ENCODE measurements around the gene ACBD6.

ACBD6 gene

GRCh38 chr1:180277476-180278193 lies 224.7 kb downstream of the ACBD6 start:
- Histone ChIP-seq H3F3A (ENCODE audit: low read depth) (no peaks in the 10 kb centered on the region), H4K20me1 (ENCODE audit: insufficient read depth, low read length, poor library complexity, severe bottlenecking) (no peaks in the 10 kb centered on the region), H3K4me1 (ENCODE audit: insufficient read depth, low read length, poor library complexity, severe bottlenecking) (peaks cover 9% of the 10 kb centered on the region), H3K27me3 (ENCODE audit: insufficient read depth, low read length, poor library complexity, severe bottlenecking) (no peaks in the 10 kb centered on the region), H3K9ac (ENCODE audit: low read depth, low read length, poor library complexity, severe bottlenecking) (no peak overlapping the region), H3K4me2 (ENCODE audit: low read depth, low read length, poor library complexity, severe bottlenecking) (no peak overlapping the region), H3K9me3 (ENCODE audit: insufficient read depth, low read depth, low read length) (no peaks in the 10 kb centered on the region), H3K4me3 (ENCODE audit: low read length, poor library complexity, severe bottlenecking) (no peak overlapping the region), H3K36me3 (ENCODE audit: insufficient read depth, low read length) (peaks cover 44% of the 10 kb centered on the region; the same call in 1 of the 2 replicates), H3K9me2 (replicated peaks; ENCODE audit: low read depth, low read length) (no peaks in the 10 kb centered on the region), H3K79me2 (ENCODE audit: insufficient read depth, low read length) (no peaks in the 10 kb centered on the region), H2AFZ (ENCODE audit: low read length) (no peak overlapping the region)
- no peak for TF ChIP-seq EZH2phosphoT487 (IDR thresholded peaks at IDR 0.05; ENCODE audit: borderline replicate concordance)
- no peak for TF ChIP-seq CTCF (conservative IDR thresholded peaks at IDR 0.05; ENCODE audit: low read length)

- no peaks in the 10 kb centered on the region for H3K79me2 ChIP-seq (ENCODE audit: insufficient read depth, low read length)
- H3K9me3 ChIP-seq (ENCODE audit: insufficient read depth, low read depth, low read length) = no peaks in the 10 kb centered on the region
- no peaks in the 10 kb centered on the region for H3F3A ChIP-seq (ENCODE audit: low read depth)
- H4K20me1 ChIP-seq (ENCODE audit: insufficient read depth, low read length, poor library complexity, severe bottlenecking) = no peaks in the 10 kb centered on the region
- H3K9me2 ChIP-seq (replicated peaks; ENCODE audit: low read depth, low read length) = no peaks in the 10 kb centered on the region
- no peak overlapping the region for H3K9ac ChIP-seq (ENCODE audit: low read depth, low read length, poor library complexity, severe bottlenecking)
- TF ChIP-seq CTCF (conservative IDR thresholded peaks at IDR 0.05; ENCODE audit: low read length) (no peak), EZH2phosphoT487 (IDR thresholded peaks at IDR 0.05; ENCODE audit: borderline replicate concordance) (no peak)
- peaks cover 9% of the 10 kb centered on the region for H3K4me1 ChIP-seq (ENCODE audit: insufficient read depth, low read length, poor library complexity, severe bottlenecking)
- no peak overlapping the region for H3K4me2 ChIP-seq (ENCODE audit: low read depth, low read length, poor library complexity, severe bottlenecking)
- no peaks in the 10 kb centered on the region for H3K27me3 ChIP-seq (ENCODE audit: insufficient read depth, low read length, poor library complexity, severe bottlenecking)
- H3K4me3 ChIP-seq (ENCODE audit: low read length, poor library complexity, severe bottlenecking) = no peak overlapping the region
- no peak overlapping the region for H2AFZ ChIP-seq (ENCODE audit: low read length)
- peaks cover 31% of the 10 kb centered on the region; the same call in 1 of the 2 replicates for H3K36me3 ChIP-seq (ENCODE audit: insufficient read depth, low read length)
Observed at GRCh38 chr1:180275726-180276125, 226.7 kb downstream of the ACBD6 start.

- Histone ChIP-seq H3K9me2 (replicated peaks; ENCODE audit: low read depth, low read length) (no peaks in the 10 kb centered on the region), H3K9ac (ENCODE audit: low read depth, low read length, poor library complexity, severe bottlenecking) (no peak overlapping the region), H3K4me2 (ENCODE audit: low read depth, low read length, poor library complexity, severe bottlenecking) (no peak overlapping the region), H4K20me1 (ENCODE audit: insufficient read depth, low read length, poor library complexity, severe bottlenecking) (no peaks in the 10 kb centered on the region), H3K36me3 (ENCODE audit: insufficient read depth, low read length) (peaks cover 22% of the 10 kb centered on the region; the same call in 1 of the 2 replicates), H3K27me3 (ENCODE audit: insufficient read depth, low read length, poor library complexity, severe bottlenecking) (no peaks in the 10 kb centered on the region), H3K9me3 (ENCODE audit: insufficient read depth, low read depth, low read length) (no peaks in the 10 kb centered on the region), H3F3A (ENCODE audit: low read depth) (no peaks in the 10 kb centered on the region), H3K4me3 (ENCODE audit: low read length, poor library complexity, severe bottlenecking) (no peak overlapping the region), H2AFZ (ENCODE audit: low read length) (no peak overlapping the region), H3K79me2 (ENCODE audit: insufficient read depth, low read length) (no peaks in the 10 kb centered on the region), H3K4me1 (ENCODE audit: insufficient read depth, low read length, poor library complexity, severe bottlenecking) (peaks cover 6% of the 10 kb centered on the region)
- TF ChIP-seq CTCF (conservative IDR thresholded peaks at IDR 0.05; ENCODE audit: low read length) (no peak), EZH2phosphoT487 (IDR thresholded peaks at IDR 0.05; ENCODE audit: borderline replicate concordance) (no peak)
Observed at GRCh38 chr1:180274221-180274620, 228.2 kb downstream of the ACBD6 start.
